ENCODE results near the gene MGRN1. TPM values are rescaled to one million over a fixed set of nuclear protein-coding genes. Genes with fewer than 3 reads are reported as not detected.
A peak's percentile ranks its signal among the peaks of the same experiment; 100 is the strongest.

MGRN1 gene
- total RNA-seq, 5 donors from 2014 or later (not counting 1 experiment from before 2014, with no cell fraction given) = 63.1 to 76.8 (median 72.2) TPM

GRCh38 chr16:4694642-4695451, 70.2 kb downstream of the MGRN1 start:
- WGBS (ENCODE audit: insufficient coverage) = 75% methylated on average over 25 of the region's 26 CpGs
- ChIA-PET CTCF (interaction anchor here in 1 of 2 donors (1.0 to 1.1 kb wide), 3 partner anchors 40 to 78 kb away, joined by 4 to 5 read pairs (median 4); partner anchors contain the start of genes ANKS3 and DNAAF8), POLR2A (interaction anchor here in 1 of 2 donors (1.4 kb wide), 1 partner anchor 40 kb away, joined by 7 read pairs; the partner anchor contains the start of gene DNAAF8)
- peaks cover 5 to 51% of the 10 kb centered on the region in 2 experiments for H3K4me1 ChIP-seq (ENCODE audit: control insufficient read depth in 1 of 2, extremely low read depth in 1 of 2, insufficient read depth in 2 of 2, low read length in 2 of 2)
- peak overlapping the region in 1 of 2 donors; percentile 66 for H3K4me3 ChIP-seq (ENCODE audit: control insufficient read depth in 1 of 2, extremely low read depth in 1 of 2, low read length in 1 of 2)
- peak overlapping the region; percentile 41 for H3K27ac ChIP-seq (ENCODE audit: low read length)
- peak overlapping the region; percentile 48 to 55 for H3K27ac Mint-ChIP-seq
- no peaks in the 10 kb centered on the region for H3K9me3 ChIP-seq
- no peaks in the 10 kb centered on the region for H3K27me3 Mint-ChIP-seq
- no peak for ATAC-seq (replicated peaks in 1 of 4)
- H3K4me3 Mint-ChIP-seq = peak overlapping the region; percentile 74 to 81 (median 78)
- no peaks in the 10 kb centered on the region for H3K27me3 ChIP-seq (replicated peaks in 1 of 2; ENCODE audit: control insufficient read depth in 2 of 2, extremely low read depth in 1 of 2, insufficient read depth in 2 of 2, low read length in 1 of 2)
- peaks cover 9% of the 10 kb centered on the region for H3K36me3 Mint-ChIP-seq
- H3K9me3 Mint-ChIP-seq = no peaks in the 10 kb centered on the region
- H3K36me3 ChIP-seq (ENCODE audit: control insufficient read depth in 2 of 2, extremely low read depth in 1 of 2, insufficient read depth in 1 of 2, low read length in 1 of 2) = peaks cover 14 to 46% of the 10 kb centered on the region in 2 donors
- H3K4me1 Mint-ChIP-seq = peaks cover 17 to 22% (median 21%) of the 10 kb centered on the region in 3 donors
- no peak for DNase-seq

DNA sequence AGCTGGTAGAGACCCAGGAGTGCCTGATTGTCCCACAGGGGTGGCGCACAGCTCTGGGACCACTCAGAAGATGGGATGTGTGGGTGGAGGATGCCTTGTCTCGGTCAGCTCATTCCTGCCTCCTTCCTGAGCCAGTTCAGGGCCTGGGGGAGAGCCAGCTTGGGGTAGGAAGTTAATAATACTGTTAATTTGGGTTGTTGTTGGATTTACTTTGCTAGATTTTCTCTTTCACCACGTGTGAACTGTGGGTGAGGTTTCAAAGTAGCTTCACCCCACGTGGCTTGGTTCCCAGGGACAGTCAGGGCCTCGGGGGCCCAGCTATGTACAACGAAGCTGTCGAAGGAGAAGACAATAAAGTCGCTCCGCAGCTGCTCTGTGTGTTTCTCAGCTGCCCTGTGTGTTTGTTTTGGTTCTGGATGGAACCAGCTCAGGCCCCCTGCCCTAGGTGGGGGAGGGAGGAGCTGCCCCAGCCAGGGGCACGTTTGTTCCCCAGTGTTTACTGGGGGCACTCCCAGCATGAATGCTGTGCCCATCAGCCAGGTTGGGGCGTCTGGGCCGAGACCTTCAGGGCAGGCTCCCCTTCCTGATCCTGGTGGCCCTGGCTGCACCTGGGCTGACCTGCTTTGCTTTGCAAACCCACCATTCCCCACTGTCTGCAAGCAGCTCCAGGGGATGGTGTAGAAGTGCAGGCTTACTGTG, 71.0 kb downstream of the MGRN1 start:
- Mint-ChIP-seq H3K27ac (peak overlapping the region; percentile 48 to 55), H3K27me3 (no peaks in the 10 kb centered on the region), H3K4me1 (peaks cover 17 to 29% (median 25%) of the 10 kb centered on the region in 3 donors), H3K4me3 (peak overlapping the region; percentile 74 to 81 (median 78)), H3K9me3 (no peaks in the 10 kb centered on the region), H3K36me3 (peaks cover 10% of the 10 kb centered on the region)
- WGBS (ENCODE audit: insufficient coverage) = 86% methylated on average over 5 of the region's 12 CpGs
- DNase-seq (no peak), ATAC-seq (replicated peaks in 1 of 4) (no peak)
- Histone ChIP-seq H3K4me3 (ENCODE audit: control insufficient read depth in 1 of 2, extremely low read depth in 1 of 2, low read length in 1 of 2) (no peak overlapping the region), H3K9me3 (no peaks in the 10 kb centered on the region), H3K27me3 (replicated peaks in 1 of 2; ENCODE audit: control insufficient read depth in 2 of 2, extremely low read depth in 1 of 2, insufficient read depth in 2 of 2, low read length in 1 of 2) (no peaks in the 10 kb centered on the region), H3K27ac (ENCODE audit: low read length) (no peak overlapping the region), H3K36me3 (ENCODE audit: control insufficient read depth in 2 of 2, extremely low read depth in 1 of 2, insufficient read depth in 1 of 2, low read length in 1 of 2) (peaks cover 14 to 50% of the 10 kb centered on the region in 2 donors), H3K4me1 (ENCODE audit: control insufficient read depth in 1 of 2, extremely low read depth in 1 of 2, insufficient read depth in 2 of 2, low read length in 2 of 2) (peaks cover 5 to 58% of the 10 kb centered on the region in 2 experiments)
- POLR2A ChIA-PET = interaction anchor here in 1 of 2 donors (0.5 kb wide), 1 partner anchor 88 kb away, joined by 3 read pairs; no protein-coding TSS in a partner anchor
- CTCF ChIA-PET = interaction anchor here in 1 of 2 donors (1.0 kb wide), 1 partner anchor 39 kb away, joined by 4 read pairs; the partner anchor contains the start of genes ANKS3 and DNAAF8

DNA sequence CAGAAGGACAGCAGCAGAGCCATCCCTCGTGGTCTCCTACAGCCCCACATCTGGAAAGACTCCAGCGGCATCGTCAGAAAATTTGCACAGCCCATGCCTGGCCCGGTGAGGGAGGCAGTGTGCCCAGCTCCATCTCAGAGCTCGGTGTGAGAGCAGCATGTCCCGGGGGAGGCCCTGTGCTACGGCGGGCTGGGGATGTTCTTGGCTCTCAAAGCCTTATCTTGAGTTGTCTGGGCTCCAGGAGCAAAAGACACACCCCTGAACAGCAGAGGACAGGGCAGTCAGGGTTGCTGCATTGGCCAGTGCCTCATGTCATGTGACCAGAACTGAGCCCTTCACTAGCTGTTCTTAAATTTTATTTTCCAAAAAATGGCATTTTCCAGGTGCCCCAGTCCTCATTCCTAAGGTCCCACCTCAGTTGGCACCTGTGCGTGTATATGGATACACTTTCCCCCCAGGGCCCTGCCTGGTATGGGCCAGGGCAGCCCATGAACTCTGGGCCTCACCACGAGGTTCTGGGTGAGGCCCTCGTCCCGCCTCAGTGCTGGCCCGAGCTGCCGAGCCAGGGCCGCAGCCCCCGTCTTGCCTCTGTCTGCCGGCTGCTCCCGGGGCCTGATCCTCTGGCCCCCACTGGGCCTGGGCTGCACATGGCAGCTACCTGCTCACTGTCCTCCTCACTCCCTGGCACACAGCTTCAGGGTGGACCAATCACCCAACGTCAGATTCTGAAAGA, 71.7 kb downstream of the MGRN1 start:
- Histone ChIP-seq H3K27me3 (replicated peaks in 1 of 2; ENCODE audit: control insufficient read depth in 2 of 2, extremely low read depth in 1 of 2, insufficient read depth in 2 of 2, low read length in 1 of 2) (no peaks in the 10 kb centered on the region), H3K9me3 (no peaks in the 10 kb centered on the region), H3K4me3 (ENCODE audit: control insufficient read depth in 1 of 2, extremely low read depth in 1 of 2, low read length in 1 of 2) (no peak overlapping the region), H3K4me1 (ENCODE audit: control insufficient read depth in 1 of 2, extremely low read depth in 1 of 2, insufficient read depth in 2 of 2, low read length in 2 of 2) (peaks cover 5 to 65% of the 10 kb centered on the region in 2 experiments), H3K27ac (ENCODE audit: low read length) (no peak overlapping the region), H3K36me3 (ENCODE audit: control insufficient read depth in 2 of 2, extremely low read depth in 1 of 2, insufficient read depth in 1 of 2, low read length in 1 of 2) (peaks cover 14 to 51% of the 10 kb centered on the region in 2 donors)
- no peaks in the 10 kb centered on the region for H3K9me3 Mint-ChIP-seq
- DNase-seq (no peak), ATAC-seq (replicated peaks in 1 of 4) (no peak)
- CTCF ChIA-PET = no interaction called here
- WGBS (ENCODE audit: insufficient coverage) = 92% methylated on average over 18 of the region's 19 CpGs
- POLR2A ChIA-PET = interaction anchor here in 1 of 2 donors (0.5 kb wide), 1 partner anchor 89 kb away, joined by 3 read pairs; no protein-coding TSS in a partner anchor
- peaks cover 13 to 27% (median 24%) of the 10 kb centered on the region in 3 donors for H3K4me1 Mint-ChIP-seq
- no peak overlapping the region for H3K27ac Mint-ChIP-seq
- H3K36me3 Mint-ChIP-seq = peaks cover 10% of the 10 kb centered on the region
- peak overlapping the region in 1 of 3 donors; percentile 34 for H3K4me3 Mint-ChIP-seq
- no peaks in the 10 kb centered on the region for H3K27me3 Mint-ChIP-seq

- Mint-ChIP-seq H3K4me3 (no peak overlapping the region), H3K27ac (no peak overlapping the region), H3K27me3 (no peaks in the 10 kb centered on the region), H3K9me3 (no peaks in the 10 kb centered on the region), H3K4me1 (peaks cover 11 to 27% (median 23%) of the 10 kb centered on the region in 3 donors), H3K36me3 (peaks cover 10% of the 10 kb centered on the region)
- Histone ChIP-seq H3K9me3 (no peaks in the 10 kb centered on the region), H3K36me3 (ENCODE audit: control insufficient read depth in 2 of 2, extremely low read depth in 1 of 2, insufficient read depth in 1 of 2, low read length in 1 of 2) (peaks cover 19 to 56% of the 10 kb centered on the region in 2 donors), H3K27ac (ENCODE audit: low read length) (no peak overlapping the region), H3K27me3 (replicated peaks in 1 of 2; ENCODE audit: control insufficient read depth in 2 of 2, extremely low read depth in 1 of 2, insufficient read depth in 2 of 2, low read length in 1 of 2) (no peaks in the 10 kb centered on the region), H3K4me3 (ENCODE audit: control insufficient read depth in 1 of 2, extremely low read depth in 1 of 2, low read length in 1 of 2) (no peak overlapping the region), H3K4me1 (ENCODE audit: control insufficient read depth in 1 of 2, extremely low read depth in 1 of 2, insufficient read depth in 2 of 2, low read length in 2 of 2) (peaks cover 5 to 58% of the 10 kb centered on the region in 2 experiments)
- WGBS (ENCODE audit: insufficient coverage) = 93% methylated on average over 25 of the region's 33 CpGs
- CTCF ChIA-PET = no interaction called here
- no peak for ATAC-seq (replicated peaks in 1 of 4)
- POLR2A ChIA-PET = no interaction called here
- DNase-seq = no peak
Observed at GRCh38 chr16:4696905-4697847, 72.5 kb downstream of the MGRN1 start.

GRCh38 chr16:4697848-4698291, 73.2 kb downstream of the MGRN1 start:
- POLR2A ChIA-PET = no interaction called here
- 92% methylated on average over 2 of the region's 9 CpGs for WGBS (ENCODE audit: insufficient coverage)

More at GRCh38 chr16:4697848-4698291, 73.2 kb downstream of the MGRN1 start:
- Mint-ChIP-seq H3K27ac (no peak overlapping the region), H3K4me3 (no peak overlapping the region), H3K27me3 (no peaks in the 10 kb centered on the region), H3K36me3 (peaks cover 10% of the 10 kb centered on the region), H3K9me3 (no peaks in the 10 kb centered on the region), H3K4me1 (peaks cover 6 to 20% (median 17%) of the 10 kb centered on the region in 3 donors)
- ATAC-seq (replicated peaks in 1 of 4) (no peak), DNase-seq (no peak)
- Histone ChIP-seq H3K9me3 (no peaks in the 10 kb centered on the region), H3K4me3 (ENCODE audit: control insufficient read depth in 1 of 2, extremely low read depth in 1 of 2, low read length in 1 of 2) (no peak overlapping the region), H3K27ac (ENCODE audit: low read length) (no peak overlapping the region), H3K36me3 (ENCODE audit: control insufficient read depth in 2 of 2, extremely low read depth in 1 of 2, insufficient read depth in 1 of 2, low read length in 1 of 2) (peaks cover 26 to 61% of the 10 kb centered on the region in 2 donors), H3K27me3 (replicated peaks in 1 of 2; ENCODE audit: control insufficient read depth in 2 of 2, extremely low read depth in 1 of 2, insufficient read depth in 2 of 2, low read length in 1 of 2) (no peaks in the 10 kb centered on the region), H3K4me1 (ENCODE audit: control insufficient read depth in 1 of 2, extremely low read depth in 1 of 2, insufficient read depth in 2 of 2, low read length in 2 of 2) (peaks cover 2 to 51% of the 10 kb centered on the region in 2 experiments)
- CTCF ChIA-PET = no interaction called here
